Motor neuron (in vitro differentiated cells): ENCODE data around the gene ISM2. TPM values are rescaled to one million over a fixed set of nuclear protein-coding genes. Genes with fewer than 3 reads are reported as not detected.

ENCODE experiments used
- ATAC-seq, 8 experiments: fragments of 200-7000 bp; cut with Tn5 transposase; replicated peaks in 6 of 8; 2 replicates each; pipeline ENCODE4 v1.8.0; 2021; ENCODE audit warnings: mild to moderate bottlenecking in 8 of 8, moderate library complexity in 8 of 8
- H3K27ac ChIP-seq, 2 donors: fragments of 250-450 bp; sonication (Bioruptor Pico); 2 replicates each; pipeline ENCODE4 v1.9.0; 2021; ENCODE audit warnings: antibody characterized with exemption in 2 of 2, mild to moderate bottlenecking in 2 of 2, moderate library complexity in 1 of 2
- H3K4me1 ChIP-seq, 2 donors: fragments of 250-450 bp; sonication (Bioruptor Pico); replicated peaks in 1 of 2; 2 replicates each; pipeline ENCODE4 v1.6.1; 2021; ENCODE audit warnings: antibody characterized with exemption in 2 of 2, mild to moderate bottlenecking in 2 of 2, moderate library complexity in 1 of 2
- H3K4me3 ChIP-seq, 5 donors: fragments of 250-450 bp; sonication (Bioruptor Pico); 2 replicates each; pipeline ENCODE4 v1.9.0; 2021; ENCODE audit warnings: antibody characterized with exemption in 5 of 5, mild to moderate bottlenecking in 5 of 5, moderate library complexity in 4 of 5
- WGBS, 10 experiments: fragments of 450-650 bp; shearing (Covaris generic); methylation state at CpG; one replicate each; pipeline ENCODE4 v1.0.0; 2022; 5-methylcytosine and 5-hydroxymethylcytosine counted together
- in situ Hi-C, 9 experiments: fragments of 400-800 bp; cut with MboI; loops; one replicate each; pipeline ENCODE4 v1.15.0; 2021; ENCODE audit warnings: low sequenced_read_pairs in 9 of 9, low pct_unique_long_range_greater_than_20kb in 2 of 9; ENCODE audit not compliant: unreplicated experiment in 9 of 9
- total RNA-seq, 8 experiments: library from RNA; unstranded; fragments of 300-600 nt; gene quantifications; 2 replicates each; pipeline versions ENCODE4 v1.2.3 to v1.2.4, GENCODE V29; 2022

Gene ISM2
- total RNA-seq, 8 experiments from 2014 or later: 0.17 to 19.0 (median 0.92) TPM

GRCh38 chr14:77474479-77475177 is 24.0 kb downstream of the ISM2 start:
- Histone ChIP-seq H3K4me1 (peaks cover 0 to 5% of the 10 kb centered on the region in 2 donors), H3K27ac (no peak overlapping the region), H3K4me3 (no peak overlapping the region)
- in situ Hi-C loops: no loop called here
- ATAC-seq: peak in 4 of 8 experiments; percentile 14 to 65 (median 34)
- WGBS, 10 experiments: 0 to 70% (median 56%) methylated on average over 1 to 7 of the region's 9 CpGs; no CpG with 5 or more reads in 5 of the 10 experiments

GRCh38 chr14:77473921-77474320 is 24.7 kb downstream of the ISM2 start:
- 25 to 100% (median 72%) methylated on average over 1 to 4 of the region's 5 CpGs; no CpG with 5 or more reads in 3 of the 10 experiments for WGBS, 10 experiments
- H3K4me1 ChIP-seq: peaks cover 0 to 5% of the 10 kb centered on the region in 2 donors
- in situ Hi-C loops: no loop called here
- no peak overlapping the region for H3K27ac ChIP-seq
- no peak overlapping the region for H3K4me3 ChIP-seq
- peak in 1 of 8 experiments; percentile 38 for ATAC-seq

GRCh38 chr14:77470224-77470870 is 28.3 kb downstream of the ISM2 start:
- in situ Hi-C loops: no loop called here
- no peak for ATAC-seq
- 51 to 100% (median 87%) methylated on average over 1 to 5 of the region's 5 CpGs; no CpG with 5 or more reads in 5 of the 10 experiments for WGBS, 10 experiments
- Histone ChIP-seq H3K4me1 (peaks cover 0 to 5% of the 10 kb centered on the region in 2 donors), H3K27ac (no peak overlapping the region), H3K4me3 (no peak overlapping the region)

DNA sequence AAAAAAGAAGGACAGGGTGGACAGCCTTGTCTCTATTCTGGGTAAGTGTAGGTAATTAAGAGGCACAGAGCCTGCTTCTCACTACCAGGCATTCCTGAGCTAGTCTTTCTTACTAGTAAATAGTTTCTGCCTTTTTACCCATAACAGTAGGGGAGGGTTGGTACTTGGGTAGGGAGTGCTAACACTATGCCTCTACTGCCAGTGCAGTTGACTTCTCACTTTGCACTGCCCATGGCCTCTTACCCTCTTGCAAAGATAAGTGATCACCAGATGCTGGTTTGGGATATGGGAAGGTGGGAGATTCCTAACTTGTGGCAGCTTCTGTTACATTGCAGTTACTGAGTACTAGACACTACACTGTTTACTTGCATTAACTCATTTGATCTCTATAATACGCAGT is 29.1 kb downstream of the ISM2 start:
- Histone ChIP-seq H3K27ac (no peak overlapping the region), H3K4me1 (peaks cover 0 to 5% of the 10 kb centered on the region in 2 donors), H3K4me3 (no peak overlapping the region)
- ATAC-seq: peak in 1 of 8 experiments; percentile 24
- WGBS, 10 experiments: 83 to 100% (median 92%) methylated on average over 1 of the region's 1 CpG; no CpG with 5 or more reads in 6 of the 10 experiments
- in situ Hi-C loops: no loop called here

DNA sequence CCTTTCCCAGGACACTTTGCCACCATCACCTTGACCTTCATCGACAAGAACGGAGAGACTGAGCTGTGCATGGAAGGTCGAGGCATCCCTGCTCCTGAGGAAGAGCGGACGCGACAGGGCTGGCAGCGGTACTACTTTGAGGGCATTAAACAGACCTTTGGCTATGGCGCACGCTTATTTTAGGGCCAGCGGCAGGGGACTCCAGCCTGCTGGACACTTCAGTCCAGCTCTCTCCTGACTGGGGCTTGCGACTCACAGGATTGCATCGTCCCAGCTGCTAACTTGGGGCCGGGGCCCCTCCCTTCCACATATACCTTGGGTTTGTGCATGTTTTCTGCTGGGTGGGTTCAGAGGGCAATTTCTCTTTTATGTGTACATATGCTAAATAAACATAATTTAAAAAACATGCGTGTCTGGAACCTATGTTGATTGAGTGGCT is 29.5 kb downstream of the ISM2 start:
- no peak overlapping the region for H3K27ac ChIP-seq

GRCh38 chr14:77467801-77468200 is 30.8 kb downstream of the ISM2 start:
- in situ Hi-C loops: no loop called here
- no peak overlapping the region for H3K4me3 ChIP-seq
- H3K4me1 ChIP-seq: peaks cover 0 to 5% of the 10 kb centered on the region in 2 donors
- no peak for ATAC-seq
- WGBS, 10 experiments: 66 to 100% (median 82%) methylated on average over 1 to 4 of the region's 5 CpGs
- H3K27ac ChIP-seq: no peak overlapping the region

More for the DNA sequence above, 29.5 kb downstream of the ISM2 start:
- ATAC-seq: peak in 6 of 8 experiments; percentile 26 to 91 (median 70)
- in situ Hi-C loops: no loop called here
- no peak overlapping the region for H3K4me3 ChIP-seq
- 0 to 81% (median 33%) methylated on average over 1 to 10 of the region's 14 CpGs; no CpG with 5 or more reads in 5 of the 10 experiments for WGBS, 10 experiments
- peaks cover 0 to 5% of the 10 kb centered on the region in 2 donors for H3K4me1 ChIP-seq

- H3K27ac ChIP-seq: no peak overlapping the region
- in situ Hi-C loops: no loop called here
- peak in 1 of 8 experiments; percentile 0 for ATAC-seq
- peaks cover 8 to 10% of the 10 kb centered on the region in 2 donors for H3K4me1 ChIP-seq
- 0 to 69% (median 40%) methylated on average over 2 to 12 of the region's 13 CpGs for WGBS, 10 experiments
- peak overlapping the region; percentile 55 to 90 (median 64) for H3K4me3 ChIP-seq
Measured at GRCh38 chr14:77459072-77459723, 39.4 kb downstream of the ISM2 start.

DNA sequence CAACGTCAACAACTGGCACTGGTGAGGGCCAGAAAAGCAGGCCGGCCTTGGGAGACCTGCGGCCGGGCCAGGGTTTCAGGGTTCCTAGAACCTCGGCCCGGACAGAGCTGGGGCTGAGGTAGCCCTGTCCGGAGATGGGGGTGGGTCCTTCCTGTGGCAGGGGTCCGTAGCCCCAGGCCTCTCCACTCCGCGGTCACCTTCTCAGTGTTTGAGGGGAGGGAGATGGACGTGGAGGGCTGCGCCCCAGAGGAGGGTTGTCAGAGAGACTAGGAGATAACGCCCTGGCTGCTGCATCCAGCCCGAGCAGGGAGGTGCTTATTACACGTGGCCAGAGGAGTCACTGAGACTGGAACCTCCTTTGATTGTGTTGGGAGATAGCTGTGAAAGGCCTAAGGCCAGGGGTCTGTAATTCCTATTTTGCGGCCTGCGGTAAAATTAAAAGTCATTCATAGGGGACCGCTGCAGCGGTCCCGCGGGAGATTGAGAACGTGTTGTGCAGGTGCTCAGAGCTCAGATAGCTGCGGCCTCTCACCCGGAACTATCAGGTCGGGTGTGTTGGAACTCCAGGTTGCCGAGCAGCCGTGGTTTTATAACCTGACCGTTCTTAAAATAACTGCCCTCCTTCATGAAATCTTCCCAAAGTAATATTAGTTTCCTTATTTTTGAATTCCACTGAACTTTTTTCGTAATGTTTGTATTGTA is 40.2 kb downstream of the ISM2 start:
- 0 to 40% (median 0%) methylated on average over 1 to 16 of the region's 29 CpGs for WGBS, 10 experiments
- in situ Hi-C loops: no loop called here
- Histone ChIP-seq H3K4me1 (peaks cover 8 to 10% of the 10 kb centered on the region in 2 donors), H3K27ac (peak overlapping the region; percentile 96), H3K4me3 (peak overlapping the region; percentile 55 to 90 (median 64))
- peak; percentile 6 to 26 (median 12) for ATAC-seq

- ATAC-seq: peak; percentile 89 to 96 (median 95)
- peak within 1 kb of the TSS; percentile 55 to 90 (median 64) for H3K4me3 ChIP-seq
- in situ Hi-C loops: no loop called here
Measured at GRCh38 chr14:77457522-77458248, 40.9 kb downstream of the ISM2 start, which contains the start of the genes AHSA1 and VIPAS39. TSS of gene AHSA1 (plus strand) at chr14:77458093. CDS start at chr14:77458190, 97 bp downstream. TSS of gene VIPAS39 (minus strand) at chr14:77457601. CDS start at chr14:77454102, 3,499 bp downstream.

DNA sequence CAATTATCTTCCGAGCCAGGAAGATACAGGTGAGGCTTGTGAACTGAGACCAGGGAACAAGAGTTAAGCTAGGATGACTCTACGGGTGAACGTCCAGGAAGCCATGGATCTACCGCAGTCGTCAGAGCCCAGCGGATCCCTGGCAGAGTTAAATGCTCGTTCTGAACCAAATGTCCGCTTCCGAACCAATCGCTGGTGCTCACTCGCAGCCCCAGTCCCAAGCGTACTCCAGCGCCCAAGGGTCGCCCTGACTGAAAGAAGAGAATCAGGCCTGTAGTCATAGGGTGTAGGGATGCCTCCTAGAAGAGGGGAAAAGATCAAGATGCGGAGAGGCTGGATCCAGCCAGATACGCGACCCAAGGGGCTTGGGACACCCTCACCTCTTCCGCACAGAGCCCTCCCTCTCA is 41.5 kb downstream of the ISM2 start:
- H3K4me1 ChIP-seq: peaks cover 8 to 10% of the 10 kb centered on the region in 2 donors

More at GRCh38 chr14:77457522-77458248, 40.9 kb downstream of the ISM2 start, which contains the start of the genes AHSA1 and VIPAS39:
- peak within 1 kb of the TSS; percentile 96 for H3K27ac ChIP-seq
- WGBS, 10 experiments: 0 to 1% (median 0%) methylated on average over 1 to 17 of the region's 50 CpGs; no CpG with 5 or more reads in 5 of the 10 experiments
- H3K4me1 ChIP-seq: peaks cover 8 to 10% of the 10 kb centered on the region in 2 donors

GRCh38 chr14:77455966-77456640 is 42.5 kb downstream of the ISM2 start:
- ATAC-seq: no peak
- peak overlapping the region in 4 of 5 donors; percentile 55 to 90 (median 62) for H3K4me3 ChIP-seq
- 40 to 100% (median 86%) methylated on average over 1 to 2 of the region's 2 CpGs; no CpG with 5 or more reads in 1 of the 10 experiments for WGBS, 10 experiments
- no peak overlapping the region for H3K27ac ChIP-seq
- in situ Hi-C loops: no loop called here
- H3K4me1 ChIP-seq: peaks cover 8 to 10% of the 10 kb centered on the region in 2 donors

More for the DNA sequence above, 41.5 kb downstream of the ISM2 start:
- Histone ChIP-seq H3K4me3 (peak overlapping the region; percentile 55 to 90 (median 64)), H3K27ac (peak overlapping the region; percentile 46 to 96)
- 0 to 2% (median 0%) methylated on average over 1 to 14 of the region's 18 CpGs; no CpG with 5 or more reads in 2 of the 10 experiments for WGBS, 10 experiments
- in situ Hi-C loops: no loop called here
- peak in 3 of 8 experiments; percentile 13 to 35 (median 17) for ATAC-seq
